ENCODE data around the gene ITIH3. TPM values are rescaled to one million over a fixed set of nuclear protein-coding genes. Genes with fewer than 3 reads are reported as not detected.

The ITIH3 gene
- total RNA-seq, 1 donor from 2014 or later, result 0.16 TPM

- no peaks in the 10 kb centered on the region for H3K27me3 ChIP-seq (ENCODE audit: insufficient read depth, low read length)
- FAIRE-seq, result no peak
- no peak overlapping the region for H3K4me3 Mint-ChIP-seq (ENCODE audit: unreplicated experiment)
These were observed 803 bp downstream of the ITIH3 start for GRCh38 chr3:52795298-52795900.

GRCh38 chr3:52796411-52796810, 1.8 kb downstream of the ITIH3 start:
- no peaks in the 10 kb centered on the region for H3K36me3 Mint-ChIP-seq (ENCODE audit: low read depth, unreplicated experiment)
- H3K79me2 ChIP-seq (ENCODE audit: insufficient read depth, low read length), result no peaks in the 10 kb centered on the region
- no peak overlapping the region for H3K9ac ChIP-seq (ENCODE audit: low read length)
- H3K27ac Mint-ChIP-seq (ENCODE audit: unreplicated experiment), result no peak overlapping the region
- H2AFZ ChIP-seq (ENCODE audit: low read depth, low read length), result no peak overlapping the region
- peaks cover 3% of the 10 kb centered on the region for H3K9me3 Mint-ChIP-seq (ENCODE audit: unreplicated experiment)
- no peak overlapping the region for H3K4me2 ChIP-seq (ENCODE audit: low read length)
- FAIRE-seq, result no peak
- H3K4me3 Mint-ChIP-seq (ENCODE audit: unreplicated experiment), result no peak overlapping the region
- H3K9me3 ChIP-seq (ENCODE audit: insufficient read depth, low read depth, low read length), result no peaks in the 10 kb centered on the region
- no peaks in the 10 kb centered on the region for H3K27me3 ChIP-seq (ENCODE audit: insufficient read depth, low read length)
- no peak overlapping the region for H3K27ac ChIP-seq (ENCODE audit: low read depth, low read length)
- no peaks in the 10 kb centered on the region for H4K20me1 ChIP-seq (ENCODE audit: insufficient read depth, low read length)
- H3K4me1 ChIP-seq (ENCODE audit: insufficient read depth, low read length), result no peaks in the 10 kb centered on the region
- H3K4me3 ChIP-seq (ENCODE audit: insufficient read depth, low read depth, low read length), result no peak overlapping the region
- peaks cover 5% of the 10 kb centered on the region for H3K4me1 Mint-ChIP-seq (ENCODE audit: low read depth, unreplicated experiment)
- H3K27me3 Mint-ChIP-seq (ENCODE audit: low read depth, unreplicated experiment), result peaks cover 15% of the 10 kb centered on the region
- TF ChIP-seq, protein P1, sequence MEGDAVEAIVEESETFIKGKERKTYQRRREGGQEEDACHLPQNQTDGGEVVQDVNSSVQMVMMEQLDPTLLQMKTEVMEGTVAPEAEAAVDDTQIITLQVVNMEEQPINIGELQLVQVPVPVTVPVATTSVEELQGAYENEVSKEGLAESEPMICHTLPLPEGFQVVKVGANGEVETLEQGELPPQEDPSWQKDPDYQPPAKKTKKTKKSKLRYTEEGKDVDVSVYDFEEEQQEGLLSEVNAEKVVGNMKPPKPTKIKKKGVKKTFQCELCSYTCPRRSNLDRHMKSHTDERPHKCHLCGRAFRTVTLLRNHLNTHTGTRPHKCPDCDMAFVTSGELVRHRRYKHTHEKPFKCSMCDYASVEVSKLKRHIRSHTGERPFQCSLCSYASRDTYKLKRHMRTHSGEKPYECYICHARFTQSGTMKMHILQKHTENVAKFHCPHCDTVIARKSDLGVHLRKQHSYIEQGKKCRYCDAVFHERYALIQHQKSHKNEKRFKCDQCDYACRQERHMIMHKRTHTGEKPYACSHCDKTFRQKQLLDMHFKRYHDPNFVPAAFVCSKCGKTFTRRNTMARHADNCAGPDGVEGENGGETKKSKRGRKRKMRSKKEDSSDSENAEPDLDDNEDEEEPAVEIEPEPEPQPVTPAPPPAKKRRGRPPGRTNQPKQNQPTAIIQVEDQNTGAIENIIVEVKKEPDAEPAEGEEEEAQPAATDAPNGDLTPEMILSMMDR (IDR thresholded peaks at IDR 0.05; ENCODE audit: insufficient read depth, low read depth, low read length), result no peak
- TF ChIP-seq EZH2 (IDR thresholded peaks at IDR 0.05; ENCODE audit: insufficient read depth, low read length), result no peak
- no peaks in the 10 kb centered on the region for H3K36me3 ChIP-seq (ENCODE audit: insufficient read depth, low read length)
- no peak for DNase-seq (ENCODE audit: low read depth)

More at GRCh38 chr3:52795298-52795900, 803 bp downstream of the ITIH3 start:
- H3K27ac ChIP-seq (ENCODE audit: low read depth, low read length), result no peak overlapping the region
- H3K4me1 ChIP-seq (ENCODE audit: insufficient read depth, low read length), result no peaks in the 10 kb centered on the region
- no peaks in the 10 kb centered on the region for H3K79me2 ChIP-seq (ENCODE audit: insufficient read depth, low read length)
- TF ChIP-seq EZH2 (IDR thresholded peaks at IDR 0.05; ENCODE audit: insufficient read depth, low read length), result no peak
- TF ChIP-seq, protein P1 (IDR thresholded peaks at IDR 0.05; ENCODE audit: insufficient read depth, low read depth, low read length), result no peak
- H3K4me3 ChIP-seq (ENCODE audit: insufficient read depth, low read depth, low read length), result no peak overlapping the region
- no peaks in the 10 kb centered on the region for H4K20me1 ChIP-seq (ENCODE audit: insufficient read depth, low read length)
- no peak for DNase-seq (ENCODE audit: low read depth)
- H3K36me3 ChIP-seq (ENCODE audit: insufficient read depth, low read length), result no peaks in the 10 kb centered on the region
- no peaks in the 10 kb centered on the region for H3K9me3 ChIP-seq (ENCODE audit: insufficient read depth, low read depth, low read length)
- Mint-ChIP-seq H3K36me3 (ENCODE audit: low read depth, unreplicated experiment) (no peaks in the 10 kb centered on the region), H3K9me3 (ENCODE audit: unreplicated experiment) (peaks cover 3% of the 10 kb centered on the region), H3K27me3 (ENCODE audit: low read depth, unreplicated experiment) (peaks cover 21% of the 10 kb centered on the region), H3K4me1 (ENCODE audit: low read depth, unreplicated experiment) (peaks cover 5% of the 10 kb centered on the region), H3K27ac (ENCODE audit: unreplicated experiment) (no peak overlapping the region)
- no peak overlapping the region for H3K9ac ChIP-seq (ENCODE audit: low read length)
- no peak overlapping the region for H2AFZ ChIP-seq (ENCODE audit: low read depth, low read length)
- H3K4me2 ChIP-seq (ENCODE audit: low read length), result no peak overlapping the region

- H3K27me3 ChIP-seq (ENCODE audit: insufficient read depth, low read length), result no peaks in the 10 kb centered on the region
- H3K4me2 ChIP-seq (ENCODE audit: low read length), result no peak overlapping the region
- H3K9ac ChIP-seq (ENCODE audit: low read length), result no peak overlapping the region
- H3K27me3 Mint-ChIP-seq (ENCODE audit: low read depth, unreplicated experiment), result peaks cover 6% of the 10 kb centered on the region
- H3K4me1 ChIP-seq (ENCODE audit: insufficient read depth, low read length), result peaks cover 4% of the 10 kb centered on the region
- H3K27ac ChIP-seq (ENCODE audit: low read depth, low read length), result no peak overlapping the region
- H2AFZ ChIP-seq (ENCODE audit: low read depth, low read length), result no peak overlapping the region
- H3K4me1 Mint-ChIP-seq (ENCODE audit: low read depth, unreplicated experiment), result peaks cover 13% of the 10 kb centered on the region
- H4K20me1 ChIP-seq (ENCODE audit: insufficient read depth, low read length), result no peaks in the 10 kb centered on the region
- H3K9me3 ChIP-seq (ENCODE audit: insufficient read depth, low read depth, low read length), result no peaks in the 10 kb centered on the region
- FAIRE-seq (no peak), DNase-seq (ENCODE audit: low read depth) (peak; percentile 39)
- no peak overlapping the region for H3K4me3 ChIP-seq (ENCODE audit: insufficient read depth, low read depth, low read length)
- no peaks in the 10 kb centered on the region for H3K79me2 ChIP-seq (ENCODE audit: insufficient read depth, low read length)
- peaks cover 1% of the 10 kb centered on the region for H3K36me3 Mint-ChIP-seq (ENCODE audit: low read depth, unreplicated experiment)
- peaks cover 3% of the 10 kb centered on the region for H3K9me3 Mint-ChIP-seq (ENCODE audit: unreplicated experiment)
- TF ChIP-seq, protein P1 (IDR thresholded peaks at IDR 0.05; ENCODE audit: insufficient read depth, low read depth, low read length), result no peak
- no peak for TF ChIP-seq EZH2 (IDR thresholded peaks at IDR 0.05; ENCODE audit: insufficient read depth, low read length)
- no peak overlapping the region for H3K4me3 Mint-ChIP-seq (ENCODE audit: unreplicated experiment)
- H3K27ac Mint-ChIP-seq (ENCODE audit: unreplicated experiment), result peak overlapping the region; percentile 7
- no peaks in the 10 kb centered on the region for H3K36me3 ChIP-seq (ENCODE audit: insufficient read depth, low read length)
These were observed 3.9 kb downstream of the ITIH3 start for GRCh38 chr3:52798376-52798977.
